Panc1 (cell line): ENCODE data around the gene ARHGAP8. TPM values are rescaled to one million over a fixed set of nuclear protein-coding genes. Genes with fewer than 3 reads are reported as not detected.

Experiments
- ATAC-seq: fragments of 200-7000 bp; cut with Tn5 transposase; 2 replicates; pipeline ENCODE4 v1.9.1; 2020; ENCODE audit warnings: mild to moderate bottlenecking, moderate library complexity
- BruUV-seq: library from RNA; stranded (reverse); fragments of 400-500 nt; replicated peaks from 2 replicates; lab custom pipeline; 2021; lab: Mats Ljungman, UMichigan
- CTCF ChIA-PET: fragments of 300-600 bp; sonication (Branson Sonifier 250); formaldehyde crosslinking; loops from one replicate; lab custom pipeline; 2022; ENCODE audit warnings: antibody characterized with exemption; lab: Charles Lee
- POLR2A ChIA-PET: fragments of 300-600 bp; sonication (Branson Sonifier 250); formaldehyde crosslinking; loops from one replicate; lab custom pipeline; 2022; ENCODE audit warnings: antibody characterized with exemption; lab: Charles Lee
- DNase-seq: peaks from one replicate; pipeline ENCODE4 v3.0.0-alpha.2; 2010; ENCODE audit warnings: low read depth, low spot score
- H3K27ac ChIP-seq: 2 replicates; pipeline ENCODE4 v1.5.1; 2011; ENCODE audit warnings: mild to moderate bottlenecking, low read length, inconsistent platforms
- H3K27me3 ChIP-seq: fragments of 200-500 bp; sonication (Bioruptor generic); 2 replicates; pipeline ENCODE4 v1.6.0; 2014; ENCODE audit warnings: low read length, inconsistent platforms; ENCODE audit not compliant: control insufficient read depth, insufficient read depth
- H3K36me3 ChIP-seq: fragments of 200-500 bp; sonication (Bioruptor generic); 2 replicates; pipeline ENCODE4 v1.5.1; 2014; ENCODE audit warnings: inconsistent platforms, mild to moderate bottlenecking, low read length, moderate library complexity; ENCODE audit not compliant: control insufficient read depth, insufficient read depth
- H3K4me1 ChIP-seq: 2 replicates; pipeline ENCODE4 v1.5.1; 2011; ENCODE audit warnings: inconsistent platforms, mild to moderate bottlenecking, low read length, moderate library complexity; ENCODE audit not compliant: control insufficient read depth, insufficient read depth
- H3K4me3 ChIP-seq, 2 experiments: 2 replicates each; pipeline ENCODE4 v1.5.1; 2011 to 2012; ENCODE audit warnings: low read depth in 2 of 2, low read length in 2 of 2, mild to moderate bottlenecking in 2 of 2, inconsistent platforms in 1 of 2, moderate library complexity in 1 of 2
- H3K9me3 ChIP-seq: fragments of 200-500 bp; sonication (Bioruptor generic); 2 replicates; pipeline ENCODE4 v1.5.1; 2014; ENCODE audit warnings: low read depth, mild to moderate bottlenecking, inconsistent platforms, low read length, moderate library complexity; ENCODE audit not compliant: control insufficient read depth, insufficient read depth
- POLR2AphosphoS5 ChIP-seq: IDR thresholded peaks from 2 replicates; pipeline ENCODE4 v1.6.1; 2012; ENCODE audit warnings: mild to moderate bottlenecking, low read depth, low read length, moderate library complexity
- SIN3A ChIP-seq: IDR thresholded peaks from 2 replicates; pipeline ENCODE4 v1.6.1; 2012; ENCODE audit warnings: low read depth, mild to moderate bottlenecking, low read length, moderate library complexity, borderline replicate concordance; ENCODE audit not compliant: insufficient read depth
- TCF7L2 ChIP-seq: IDR thresholded peaks from 2 replicates; pipeline ENCODE4 v1.6.1; 2011; ENCODE audit warnings: mild to moderate bottlenecking, low read depth, low read length, inconsistent platforms
- in situ Hi-C: cut with HindIII; loops from 2 replicates; pipeline ENCODE4 v1.10.0; 2016; ENCODE audit warnings: low sequenced_read_pairs, low pct_unique_long_range_greater_than_20kb
- intact Hi-C: fragments of 100-400 bp; cut with micrococcal nuclease; formaldehyde crosslinking; loops from one replicate; pipeline ENCODE4 v1.10.0; 2022; ENCODE audit not compliant: unreplicated experiment
- total RNA-seq: library from RNA; stranded (reverse); gene quantifications from one replicate; pipeline ENCODE4 v1.2.1, GENCODE V29; 2021; ENCODE audit not compliant: unreplicated experiment
- TF ChIP-seq, protein P1 (sequence below): fragments of 450-650 bp; IDR thresholded peaks from 2 replicates; pipeline ENCODE4 v1.5.1; 2017; ENCODE audit warnings: mild to moderate bottlenecking
- TF ChIP-seq, protein P2 (sequence below), 2 experiments: IDR thresholded peaks; 2 replicates each; pipeline ENCODE4 v1.6.1; 2011 to 2012; ENCODE audit warnings: low read depth in 2 of 2, control low read depth in 1 of 2, low read length in 1 of 2, mild to moderate bottlenecking in 1 of 2, moderate library complexity in 1 of 2; ENCODE audit not compliant: insufficient read depth in 1 of 2

ARHGAP8 gene
- total RNA-seq, 1 experiment from 2014 or later: 9.2 TPM

DNA sequence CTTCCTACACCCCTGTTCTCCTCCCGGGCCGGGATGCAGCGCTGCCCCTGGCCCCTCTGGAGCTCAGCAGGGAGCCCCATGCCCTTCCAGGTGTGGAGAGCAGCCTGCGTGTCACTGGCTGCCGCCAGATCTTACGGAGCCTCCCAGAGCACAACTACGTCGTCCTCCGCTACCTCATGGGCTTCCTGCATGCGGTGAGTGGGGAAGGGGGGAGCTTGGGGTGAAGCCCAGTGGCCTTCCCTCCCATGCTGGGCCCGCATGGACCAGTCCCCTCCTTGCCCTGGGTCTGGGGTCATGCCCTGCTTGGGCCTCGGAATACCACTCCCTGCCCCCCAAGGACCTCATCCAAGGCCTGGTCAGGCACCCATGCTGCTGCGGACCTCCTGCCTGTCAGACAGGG, 107.3 kb downstream of the ARHGAP8 start:
- no peak for DNase-seq
- Histone ChIP-seq H3K4me3 (no peak overlapping the region), H3K36me3 (no peaks in the 10 kb centered on the region), H3K9me3 (no peaks in the 10 kb centered on the region), H3K27ac (no peak overlapping the region), H3K27me3 (no peaks in the 10 kb centered on the region), H3K4me1 (no peaks in the 10 kb centered on the region)
- POLR2A ChIA-PET: no interaction called here
- no peak for ATAC-seq
- TF ChIP-seq, protein P1, sequence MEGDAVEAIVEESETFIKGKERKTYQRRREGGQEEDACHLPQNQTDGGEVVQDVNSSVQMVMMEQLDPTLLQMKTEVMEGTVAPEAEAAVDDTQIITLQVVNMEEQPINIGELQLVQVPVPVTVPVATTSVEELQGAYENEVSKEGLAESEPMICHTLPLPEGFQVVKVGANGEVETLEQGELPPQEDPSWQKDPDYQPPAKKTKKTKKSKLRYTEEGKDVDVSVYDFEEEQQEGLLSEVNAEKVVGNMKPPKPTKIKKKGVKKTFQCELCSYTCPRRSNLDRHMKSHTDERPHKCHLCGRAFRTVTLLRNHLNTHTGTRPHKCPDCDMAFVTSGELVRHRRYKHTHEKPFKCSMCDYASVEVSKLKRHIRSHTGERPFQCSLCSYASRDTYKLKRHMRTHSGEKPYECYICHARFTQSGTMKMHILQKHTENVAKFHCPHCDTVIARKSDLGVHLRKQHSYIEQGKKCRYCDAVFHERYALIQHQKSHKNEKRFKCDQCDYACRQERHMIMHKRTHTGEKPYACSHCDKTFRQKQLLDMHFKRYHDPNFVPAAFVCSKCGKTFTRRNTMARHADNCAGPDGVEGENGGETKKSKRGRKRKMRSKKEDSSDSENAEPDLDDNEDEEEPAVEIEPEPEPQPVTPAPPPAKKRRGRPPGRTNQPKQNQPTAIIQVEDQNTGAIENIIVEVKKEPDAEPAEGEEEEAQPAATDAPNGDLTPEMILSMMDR: no peak
- TF ChIP-seq, protein P2, sequence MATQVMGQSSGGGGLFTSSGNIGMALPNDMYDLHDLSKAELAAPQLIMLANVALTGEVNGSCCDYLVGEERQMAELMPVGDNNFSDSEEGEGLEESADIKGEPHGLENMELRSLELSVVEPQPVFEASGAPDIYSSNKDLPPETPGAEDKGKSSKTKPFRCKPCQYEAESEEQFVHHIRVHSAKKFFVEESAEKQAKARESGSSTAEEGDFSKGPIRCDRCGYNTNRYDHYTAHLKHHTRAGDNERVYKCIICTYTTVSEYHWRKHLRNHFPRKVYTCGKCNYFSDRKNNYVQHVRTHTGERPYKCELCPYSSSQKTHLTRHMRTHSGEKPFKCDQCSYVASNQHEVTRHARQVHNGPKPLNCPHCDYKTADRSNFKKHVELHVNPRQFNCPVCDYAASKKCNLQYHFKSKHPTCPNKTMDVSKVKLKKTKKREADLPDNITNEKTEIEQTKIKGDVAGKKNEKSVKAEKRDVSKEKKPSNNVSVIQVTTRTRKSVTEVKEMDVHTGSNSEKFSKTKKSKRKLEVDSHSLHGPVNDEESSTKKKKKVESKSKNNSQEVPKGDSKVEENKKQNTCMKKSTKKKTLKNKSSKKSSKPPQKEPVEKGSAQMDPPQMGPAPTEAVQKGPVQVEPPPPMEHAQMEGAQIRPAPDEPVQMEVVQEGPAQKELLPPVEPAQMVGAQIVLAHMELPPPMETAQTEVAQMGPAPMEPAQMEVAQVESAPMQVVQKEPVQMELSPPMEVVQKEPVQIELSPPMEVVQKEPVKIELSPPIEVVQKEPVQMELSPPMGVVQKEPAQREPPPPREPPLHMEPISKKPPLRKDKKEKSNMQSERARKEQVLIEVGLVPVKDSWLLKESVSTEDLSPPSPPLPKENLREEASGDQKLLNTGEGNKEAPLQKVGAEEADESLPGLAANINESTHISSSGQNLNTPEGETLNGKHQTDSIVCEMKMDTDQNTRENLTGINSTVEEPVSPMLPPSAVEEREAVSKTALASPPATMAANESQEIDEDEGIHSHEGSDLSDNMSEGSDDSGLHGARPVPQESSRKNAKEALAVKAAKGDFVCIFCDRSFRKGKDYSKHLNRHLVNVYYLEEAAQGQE (IDR thresholded peaks at IDR 0.05; ENCODE audit: insufficient read depth in 1 of 2, low read depth in 2 of 2, low read length in 1 of 2): no peak
- TF ChIP-seq SIN3A (no peak), TCF7L2 (no peak), POLR2AphosphoS5 (no peak)
- no TSS peak for BruUV-seq
- in situ Hi-C loops (no loop called here), intact Hi-C loops (no loop called here)
- CTCF ChIA-PET: no interaction called here

DNA sequence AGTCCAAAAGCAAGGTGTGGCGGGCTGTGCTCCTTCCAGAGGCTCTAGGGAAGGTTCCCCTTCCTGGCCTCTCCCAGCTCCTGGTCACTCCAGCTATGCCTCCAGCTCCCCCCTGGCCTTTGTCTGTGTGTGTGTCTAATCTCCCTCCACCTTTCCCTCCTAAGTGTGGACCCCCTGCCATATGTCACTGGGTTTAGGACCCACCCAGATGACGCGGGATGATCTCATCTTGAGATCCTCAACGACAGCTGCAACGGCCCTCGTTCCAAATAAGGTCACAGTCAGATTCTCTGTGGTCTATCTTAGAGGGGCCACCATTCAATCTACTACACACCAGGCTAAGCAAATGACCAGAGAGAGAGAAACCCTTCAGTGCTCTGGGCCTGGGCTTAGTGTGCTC, 107.9 kb downstream of the ARHGAP8 start:
- POLR2A ChIA-PET: no interaction called here

More for the DNA sequence above, 107.9 kb downstream of the ARHGAP8 start:
- H3K27me3 ChIP-seq: no peaks in the 10 kb centered on the region
- TF ChIP-seq, protein P2 (IDR thresholded peaks at IDR 0.05; ENCODE audit: insufficient read depth in 1 of 2, low read depth in 2 of 2, low read length in 1 of 2): no peak
- TF ChIP-seq, protein P1: no peak
- TF ChIP-seq POLR2AphosphoS5 (no peak), SIN3A (no peak), TCF7L2 (no peak)
- no TSS peak for BruUV-seq
- H3K9me3 ChIP-seq: no peaks in the 10 kb centered on the region
- ATAC-seq (no peak), DNase-seq (no peak)
- in situ Hi-C loops (no loop called here), intact Hi-C loops (no loop called here)
- H3K27ac ChIP-seq: no peak overlapping the region
- no peak overlapping the region for H3K4me3 ChIP-seq
- no peaks in the 10 kb centered on the region for H3K36me3 ChIP-seq
- no peaks in the 10 kb centered on the region for H3K4me1 ChIP-seq
- CTCF ChIA-PET: no interaction called here
